HG03175 (cell line): ENCODE data around the gene TMEM184A.

ENCODE experiments used
- ATAC-seq: cut with Tn5 transposase; IDR thresholded peaks from one replicate; pipeline ENCODE4 v1.9.1; 2021; ENCODE audit warnings: mild to moderate bottlenecking, moderate library complexity; ENCODE audit not compliant: unreplicated experiment

Gene TMEM184A

DNA sequence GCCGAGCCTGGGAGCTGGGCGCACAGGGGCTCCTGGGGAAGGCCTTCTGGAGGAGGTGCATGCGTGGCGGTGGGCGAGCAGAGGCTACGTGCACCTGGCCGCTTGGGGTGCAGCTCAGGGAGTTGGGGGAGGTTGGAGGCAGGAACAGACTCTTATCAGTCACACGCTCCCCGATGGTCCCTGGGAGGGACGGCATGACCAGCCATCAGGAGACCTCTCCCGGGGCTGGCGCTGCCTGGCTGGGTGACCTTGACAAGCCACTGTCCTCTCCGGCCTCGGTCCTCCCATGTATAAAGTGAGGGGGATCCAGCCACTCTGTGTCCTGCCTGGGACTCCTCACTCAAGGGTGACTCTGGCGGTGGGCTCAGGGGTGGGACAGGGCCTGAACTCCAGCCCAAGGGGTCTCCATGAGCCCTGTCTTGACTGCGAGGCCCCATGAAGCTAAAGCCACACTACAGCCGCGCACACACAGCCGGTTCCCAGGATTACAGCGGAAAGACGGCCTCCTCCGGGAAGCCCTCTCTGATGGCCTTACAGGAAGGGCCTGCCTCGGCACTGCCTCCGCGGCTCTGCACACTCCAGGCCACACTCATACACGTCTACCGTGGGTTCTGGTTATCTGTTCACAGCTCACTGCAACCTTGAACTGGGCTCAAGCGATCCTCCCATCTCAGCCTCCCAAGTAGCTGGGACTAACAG is 2.3 kb downstream of the TMEM184A start:
- no peak for ATAC-seq

DNA sequence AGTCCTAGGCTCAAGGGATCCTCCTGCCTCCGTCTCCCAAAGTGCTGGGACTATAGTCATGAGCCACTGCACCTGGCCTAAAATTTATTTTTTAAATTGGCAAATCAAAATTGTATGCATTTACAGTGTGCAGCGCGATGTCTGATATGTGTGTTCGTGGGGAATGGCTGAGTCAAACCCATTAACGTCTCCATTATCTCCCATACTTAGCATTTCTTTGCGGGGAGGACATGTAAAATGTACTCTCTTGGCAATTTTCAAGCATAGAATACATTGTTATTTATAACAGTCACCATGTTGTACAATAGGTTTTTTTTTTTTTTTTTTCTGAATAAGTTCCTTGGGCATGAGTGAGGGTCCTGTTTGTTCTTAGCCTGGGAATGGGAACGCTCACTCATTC is 3.8 kb downstream of the TMEM184A start:
- ATAC-seq: no peak

DNA sequence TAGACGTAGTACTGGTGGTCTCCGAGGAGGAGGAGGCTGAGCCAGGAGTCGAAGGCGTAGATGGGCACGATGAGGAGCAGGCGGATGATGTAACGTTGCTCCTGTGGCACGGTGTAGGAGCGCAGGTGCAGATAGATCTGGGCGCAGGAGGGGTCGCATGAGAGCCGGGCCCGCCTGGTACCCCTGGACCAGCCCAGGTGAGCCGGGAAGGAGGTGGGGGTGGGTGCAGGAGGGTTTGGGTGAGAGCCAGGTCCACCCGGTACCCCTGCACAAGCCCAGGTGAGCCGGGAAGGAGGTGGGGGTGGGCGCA is 5.2 kb downstream of the TMEM184A start:
- ATAC-seq: no peak

DNA sequence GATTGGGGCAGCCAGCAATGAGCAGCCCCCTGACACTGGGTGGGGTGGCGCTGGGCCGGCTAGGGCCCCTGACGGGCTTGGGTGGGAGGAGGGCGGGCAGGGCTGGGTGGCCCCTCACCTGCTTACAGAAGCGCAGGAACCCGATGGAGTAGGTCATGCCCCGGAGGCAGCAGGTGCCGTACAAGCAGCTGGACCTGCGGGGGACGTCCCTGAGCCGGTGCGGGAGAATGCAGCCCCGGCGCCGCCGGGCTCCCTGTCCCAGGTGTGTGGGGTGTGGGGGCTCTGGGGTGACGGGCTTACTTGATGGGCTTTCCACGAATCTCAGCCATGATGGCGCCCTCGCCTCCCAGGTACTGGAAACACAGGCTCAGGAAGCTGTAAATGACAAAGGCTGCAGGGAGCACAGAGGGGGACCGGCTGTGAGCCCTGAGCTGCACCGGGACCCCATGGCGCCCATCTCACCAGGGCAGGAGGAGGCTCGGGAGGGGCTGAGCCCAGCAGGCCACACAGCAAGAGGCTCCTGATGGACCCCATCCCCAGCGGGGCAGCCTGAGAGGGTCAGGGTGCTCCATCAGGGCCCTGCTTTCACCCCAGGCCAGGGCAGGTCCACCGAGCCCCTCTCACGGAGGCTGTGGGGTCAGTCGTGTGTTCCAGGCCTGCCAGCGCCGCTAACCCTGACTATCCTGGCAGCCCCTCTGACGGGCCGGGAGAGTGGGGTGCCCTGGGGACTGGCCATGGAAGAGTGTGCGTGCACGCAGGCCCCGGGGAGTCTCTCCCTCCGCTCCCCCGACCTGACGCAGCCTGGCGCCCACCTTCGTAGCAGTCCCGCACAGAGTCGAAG is 5.8 kb downstream of the TMEM184A start:
- no peak for ATAC-seq

DNA sequence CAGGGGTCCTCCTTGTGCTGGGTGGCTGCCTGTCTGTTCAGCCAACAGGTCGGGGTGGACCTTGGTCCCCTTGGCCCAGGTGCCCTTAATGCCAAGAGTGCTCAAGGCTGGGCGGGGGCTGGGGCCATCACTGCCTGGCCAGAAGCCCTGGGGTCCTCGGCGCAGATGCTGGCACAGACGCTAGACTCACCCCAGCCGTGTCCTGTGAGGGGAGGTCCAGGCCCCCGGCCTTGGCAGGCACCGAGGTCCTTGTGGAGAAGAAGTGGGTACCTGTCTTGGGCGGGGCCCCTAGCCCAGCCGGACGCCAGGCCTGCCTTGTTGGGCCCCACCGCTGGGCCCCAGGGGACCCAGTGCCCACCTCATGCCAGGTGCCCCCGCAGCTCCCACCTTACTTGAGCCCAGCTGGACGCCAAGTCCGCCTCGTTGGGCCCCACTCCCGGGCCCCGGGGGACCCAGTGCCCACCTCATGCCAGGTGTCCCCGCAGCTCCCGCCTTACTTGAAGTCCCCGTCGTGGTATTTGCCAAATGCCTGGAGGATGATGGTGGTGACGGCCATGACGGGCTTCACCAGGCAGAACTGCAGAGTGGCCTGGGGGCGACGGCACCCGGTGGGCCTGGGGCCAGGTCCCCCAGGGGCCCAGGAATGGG is 6.5 kb downstream of the TMEM184A start:
- no peak for ATAC-seq

DNA sequence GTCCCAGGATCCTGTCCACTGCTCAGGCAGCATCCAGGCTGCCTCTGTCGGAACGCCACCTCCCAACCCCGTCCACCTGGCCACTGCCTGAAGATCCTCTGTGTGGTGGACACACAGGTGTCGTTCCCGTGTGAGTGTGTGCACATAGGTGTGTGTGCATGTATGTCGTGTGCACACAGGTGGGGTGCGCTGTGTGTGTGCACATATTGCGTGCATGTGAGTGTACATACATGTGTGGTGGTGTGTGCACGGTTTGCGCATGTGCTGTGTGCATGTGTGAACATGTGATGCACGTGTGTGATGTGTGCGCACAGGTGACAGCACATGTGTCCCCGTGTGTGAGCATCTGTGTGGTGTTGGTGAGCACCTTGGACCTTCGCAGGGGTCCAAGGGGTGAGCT is 7.1 kb downstream of the TMEM184A start:
- ATAC-seq: no peak

DNA sequence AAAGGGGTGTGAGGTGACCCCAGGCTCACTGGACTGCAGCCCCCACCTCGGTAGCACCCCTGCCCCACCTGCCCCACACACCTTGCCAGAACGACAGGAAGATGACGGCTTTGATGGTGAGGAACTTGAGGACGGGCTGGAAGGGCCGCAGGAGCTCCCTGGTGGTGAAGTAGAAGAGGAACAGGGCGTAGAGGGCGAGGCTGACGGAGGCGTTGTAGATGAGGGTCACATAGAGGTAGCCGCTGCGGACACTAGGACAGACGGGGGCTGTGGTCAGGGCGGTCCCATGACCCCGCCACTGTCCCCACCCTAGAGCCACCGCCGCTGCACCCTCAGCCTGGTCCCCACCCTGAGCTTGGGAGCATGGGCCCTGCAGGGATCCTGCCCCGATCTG is 7.6 kb downstream of the TMEM184A start:
- no peak for ATAC-seq

DNA sequence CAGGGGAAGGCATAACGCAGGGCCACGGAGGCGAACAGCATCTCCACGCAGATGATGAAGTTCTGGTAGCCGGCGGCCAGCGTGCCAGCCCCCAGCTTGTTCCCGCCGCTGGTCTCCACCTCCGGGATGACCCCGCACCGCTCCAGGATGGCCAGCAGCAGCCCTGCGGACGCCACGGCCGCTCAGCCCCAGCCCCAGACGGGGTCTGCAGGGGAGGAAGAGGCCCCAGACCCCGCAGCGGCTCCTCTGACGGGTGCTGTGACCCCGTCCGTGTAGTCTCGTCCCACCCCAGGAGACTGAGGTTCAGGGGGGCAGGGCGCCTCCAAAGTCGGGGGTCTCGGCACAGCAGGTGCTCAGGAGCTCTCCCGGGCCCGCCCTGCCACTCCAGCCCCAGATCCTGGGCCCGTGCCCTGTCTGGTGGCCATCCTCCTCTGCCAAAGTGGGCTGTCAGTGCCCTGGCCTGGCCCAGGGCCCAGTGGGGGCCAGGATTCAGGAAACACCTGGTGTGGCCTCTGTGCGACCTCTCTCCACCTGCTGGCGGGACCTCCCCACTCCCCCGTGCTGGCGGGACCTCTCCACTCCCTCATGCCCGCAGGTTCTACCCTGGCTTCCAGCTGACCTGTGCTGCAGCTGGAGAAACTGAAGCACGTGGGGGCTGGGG is 8.1 kb downstream of the TMEM184A start:
- no peak for ATAC-seq

DNA sequence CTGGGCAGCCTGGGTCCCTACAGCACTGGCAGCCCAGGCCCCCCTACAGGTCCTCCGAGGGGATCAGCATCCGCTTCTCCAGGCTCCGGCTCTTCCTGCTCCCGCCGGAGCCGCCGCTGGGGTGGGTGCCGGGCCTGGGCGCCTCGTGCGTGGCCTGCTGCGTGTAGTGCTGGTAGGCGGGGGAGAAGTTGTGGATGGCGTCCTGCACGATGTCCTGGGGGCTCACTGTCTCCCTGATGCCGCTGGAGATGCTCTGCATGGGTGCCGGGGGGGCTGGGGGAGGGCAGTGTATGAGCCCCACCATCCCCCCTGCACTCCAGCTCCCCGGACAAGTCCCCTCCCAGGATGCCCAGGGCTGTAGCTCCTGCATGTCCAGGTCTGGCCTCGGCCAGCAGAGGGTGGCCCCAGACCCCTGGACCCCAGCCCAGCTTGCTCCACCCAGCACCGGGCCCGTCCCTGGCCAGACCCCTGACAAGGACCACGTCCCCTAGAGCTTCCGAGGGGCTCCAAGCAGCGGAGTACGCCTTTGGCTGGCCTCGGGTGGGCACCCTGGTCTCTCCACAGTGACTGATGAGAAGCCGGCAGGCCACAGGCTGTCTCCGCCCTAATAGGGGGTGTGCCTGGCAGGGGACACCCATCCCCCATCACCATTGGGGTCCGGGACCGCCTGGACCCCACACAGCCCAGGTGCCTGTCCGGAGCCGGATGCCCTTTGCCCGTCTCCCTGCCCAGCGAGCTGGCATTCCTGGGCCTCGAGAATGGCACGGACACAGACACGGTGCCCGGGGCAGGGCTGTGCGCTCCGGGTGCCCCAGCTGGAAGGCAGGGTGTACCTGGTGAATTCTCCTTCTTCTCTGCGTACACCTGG is 8.9 kb downstream of the TMEM184A start:
- no peak for ATAC-seq

DNA sequence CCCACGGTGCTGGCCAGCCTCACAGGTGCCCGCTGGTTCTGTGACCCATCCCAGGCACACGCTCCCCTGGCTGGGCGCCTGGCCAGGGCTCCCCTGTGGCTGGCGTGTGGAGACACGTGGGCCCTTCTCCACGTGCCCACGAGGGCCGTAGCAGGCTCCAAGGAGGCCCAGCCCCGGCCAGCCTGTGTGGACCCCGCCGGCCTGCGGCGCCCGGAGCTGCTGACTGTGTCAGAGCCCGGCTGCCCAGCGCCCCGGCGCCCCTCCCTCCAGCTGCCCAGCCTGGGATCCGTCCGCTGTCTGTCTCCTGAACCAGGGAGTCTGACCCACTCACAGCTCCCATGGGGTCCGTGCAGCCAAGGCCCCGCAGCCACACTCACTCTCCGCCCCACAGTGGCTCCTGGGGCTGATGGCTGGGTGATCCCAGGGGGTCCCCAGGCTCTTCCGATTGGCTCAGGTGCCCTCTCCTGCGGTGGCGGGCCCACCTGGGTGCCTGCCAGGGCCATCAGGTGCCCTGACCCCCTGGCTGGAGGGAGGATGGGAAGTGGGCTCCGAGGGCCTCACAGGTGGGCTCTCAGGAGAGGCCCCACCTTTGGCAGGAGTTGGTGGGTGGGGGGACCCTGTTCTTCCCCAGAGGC is 9.6 kb downstream of the TMEM184A start:
- no peak for ATAC-seq

DNA sequence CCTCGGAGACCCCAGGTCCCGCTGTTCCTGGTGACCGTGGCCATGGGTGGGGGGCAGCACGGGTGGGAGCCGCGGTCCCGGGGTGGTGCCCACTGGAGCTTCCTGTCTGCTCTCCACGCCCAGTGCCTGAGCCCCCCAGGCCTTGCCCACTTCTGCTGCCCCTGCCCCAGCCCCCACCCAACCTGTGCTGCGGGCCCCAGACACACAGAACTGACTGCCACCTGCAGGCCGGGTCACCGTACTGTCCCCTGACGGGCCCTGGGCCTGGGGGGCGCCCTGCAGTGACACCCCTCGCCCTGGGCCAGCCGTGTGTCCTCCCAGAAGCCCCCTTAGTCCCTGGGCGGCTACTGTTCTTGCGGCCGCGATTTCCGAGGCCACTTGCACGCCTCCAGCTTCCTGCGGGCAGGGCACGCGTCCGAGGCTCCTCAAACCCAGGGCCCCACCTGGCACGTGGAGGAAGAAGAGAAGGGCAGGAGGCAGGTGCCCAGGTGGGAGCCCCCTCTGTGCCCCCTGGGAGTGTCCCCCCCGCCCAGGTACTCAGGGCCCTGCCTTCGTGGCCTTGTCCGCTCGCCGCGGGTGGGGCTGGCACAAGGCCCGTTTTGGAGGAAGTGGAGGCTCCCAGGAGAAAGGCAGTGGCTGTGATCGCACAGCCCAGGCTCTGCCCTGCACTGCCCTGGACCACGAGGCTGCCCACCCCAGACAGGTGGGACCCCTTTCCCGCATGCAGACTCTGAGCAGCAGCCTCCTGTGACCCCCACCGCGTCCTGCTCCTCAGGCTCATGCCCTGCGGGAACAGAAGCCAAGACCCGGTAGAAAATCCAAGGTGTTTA is 10.4 kb downstream of the TMEM184A start:
- no peak for ATAC-seq

DNA sequence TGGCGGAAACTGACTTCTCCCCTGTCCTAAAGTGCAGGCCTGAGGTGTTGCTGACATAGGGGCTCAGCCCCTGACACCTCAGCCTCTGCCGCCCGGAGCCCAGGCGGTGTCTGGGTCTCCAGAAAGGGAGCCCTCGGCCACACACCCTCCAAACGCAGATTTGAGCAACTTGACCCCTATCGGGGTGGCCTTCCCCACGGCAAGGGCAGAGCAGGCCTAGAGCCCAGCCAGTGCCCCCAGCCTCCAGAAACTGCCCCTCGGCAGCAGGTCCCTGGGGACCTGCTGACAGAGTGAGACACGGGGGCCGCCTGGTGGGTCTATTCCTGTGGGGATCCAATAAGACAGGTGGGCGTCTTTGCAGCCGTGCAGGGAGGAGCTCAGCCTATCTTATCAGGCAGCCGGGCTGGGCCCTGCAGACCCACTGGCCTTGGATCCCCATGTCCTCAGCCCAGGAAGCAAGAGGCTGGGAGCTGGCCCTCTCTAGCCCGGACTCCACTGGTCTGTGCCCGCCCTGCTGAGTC is 11.0 kb downstream of the TMEM184A start:
- no peak for ATAC-seq

DNA sequence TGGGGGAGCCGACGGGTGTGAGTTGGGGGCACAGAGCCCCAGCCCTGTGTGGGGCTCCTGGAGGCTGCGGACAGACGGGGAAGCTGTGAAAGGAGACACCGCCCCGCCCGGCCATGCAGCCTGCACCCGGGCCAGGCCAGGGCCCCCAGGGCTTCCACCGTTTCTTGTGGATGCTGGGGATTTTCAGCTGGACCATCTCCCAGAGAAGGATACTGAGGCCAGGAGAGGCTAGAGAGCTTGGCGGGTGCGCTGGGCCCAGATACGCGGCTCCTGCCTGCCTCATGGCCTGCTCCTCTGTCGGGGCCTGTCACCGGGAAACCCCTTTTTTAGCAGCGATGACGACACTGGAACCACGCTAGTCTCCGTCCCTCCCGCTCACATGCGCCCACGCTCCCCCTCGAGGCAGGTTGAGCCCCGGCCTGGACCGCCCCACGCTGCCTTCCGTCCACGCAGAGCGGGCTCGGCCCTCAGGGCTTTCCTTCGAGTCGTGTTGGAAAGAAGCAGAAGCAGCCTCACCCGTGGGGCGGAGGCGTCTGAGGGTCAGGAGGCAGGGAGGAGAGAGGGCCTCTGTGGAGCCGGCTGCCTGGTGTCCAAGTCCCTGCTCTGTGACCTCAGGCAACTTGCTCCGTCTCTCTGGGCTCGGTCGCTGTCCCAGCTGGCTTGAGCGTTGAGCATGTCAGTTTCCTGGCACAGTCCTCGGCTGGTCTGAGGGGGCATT is 11.7 kb downstream of the TMEM184A start:
- no peak for ATAC-seq

DNA sequence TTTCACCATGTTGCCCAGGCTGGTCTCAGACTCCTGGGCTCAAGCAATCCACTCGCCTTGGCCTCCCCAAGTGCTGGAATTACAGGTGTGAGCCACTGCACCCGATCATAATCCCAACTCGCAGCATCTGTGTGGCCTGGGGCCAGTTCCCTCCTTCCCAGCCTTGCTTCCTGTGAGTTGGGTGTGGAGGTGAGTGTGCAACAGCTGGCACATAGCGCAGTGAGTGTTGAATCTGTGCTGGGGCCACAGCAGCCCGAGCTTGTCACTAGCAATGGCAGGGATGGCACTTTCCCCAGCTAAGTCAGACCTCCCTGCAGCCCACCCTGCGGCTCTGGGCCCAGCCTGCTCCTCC is 12.2 kb downstream of the TMEM184A start:
- ATAC-seq: no peak

DNA sequence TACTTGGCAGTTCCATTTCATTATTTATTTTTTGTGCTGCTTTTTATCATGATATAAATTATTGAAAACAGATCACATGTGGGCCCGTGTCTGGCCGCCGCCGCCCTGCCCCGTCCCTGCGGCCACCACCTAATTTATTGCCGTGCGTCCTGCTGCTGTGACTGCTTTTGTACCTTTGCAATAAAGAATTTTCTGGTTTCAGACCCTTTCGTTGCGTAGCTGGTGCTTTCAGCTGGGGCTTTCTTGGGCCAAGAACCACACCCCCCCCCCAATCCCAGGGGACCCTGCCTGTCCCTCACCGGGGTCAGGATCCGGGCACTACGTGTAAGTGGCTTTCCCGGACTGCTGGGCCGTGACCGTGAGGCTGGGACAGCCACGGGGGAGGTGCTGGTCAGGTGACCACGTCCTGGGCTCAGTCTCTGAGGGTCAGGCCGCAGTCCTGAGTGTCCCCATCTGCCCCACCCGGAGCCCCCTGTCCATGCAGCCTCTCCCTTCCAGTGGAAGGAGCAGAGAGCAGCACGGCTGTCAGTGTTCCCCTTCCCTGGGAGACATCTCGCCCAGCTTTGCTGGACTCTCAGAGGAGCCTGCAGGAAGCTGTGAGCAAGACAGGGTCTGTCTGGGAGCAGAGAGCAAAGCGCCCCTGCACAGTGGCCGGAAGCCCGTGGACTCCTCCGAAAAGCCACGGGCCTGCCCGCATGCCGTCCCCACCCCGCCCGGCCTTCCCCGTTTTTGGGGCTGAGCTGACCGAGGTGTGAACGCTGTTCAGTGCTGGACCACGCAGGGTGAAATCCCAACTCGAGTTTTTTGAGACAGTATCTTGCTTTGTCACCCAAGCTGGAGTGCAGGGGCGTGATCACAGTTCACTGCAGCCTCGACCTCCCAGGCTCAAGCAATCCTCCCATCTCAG is 12.9 kb downstream of the TMEM184A start:
- ATAC-seq: no peak

DNA sequence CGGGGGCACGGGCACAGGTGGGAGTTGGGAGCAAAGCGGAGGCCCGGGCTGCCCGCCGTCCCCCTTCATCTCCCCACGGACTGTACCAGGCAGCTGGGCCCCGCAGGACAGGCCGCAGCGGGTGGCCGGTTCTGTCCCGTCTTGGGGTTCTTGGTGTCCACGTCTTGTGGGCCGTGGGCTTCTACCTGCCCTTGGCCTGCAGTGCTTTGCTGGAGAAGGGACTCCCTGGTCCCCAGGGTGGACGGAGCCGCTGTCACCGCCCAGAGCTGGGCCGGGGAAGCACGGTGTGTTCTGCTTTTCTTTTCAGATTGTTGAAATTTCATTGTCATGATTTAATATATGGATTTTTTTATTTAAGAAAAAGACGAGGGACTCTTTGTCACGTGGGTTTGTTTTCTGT is 13.7 kb downstream of the TMEM184A start:
- no peak for ATAC-seq

DNA sequence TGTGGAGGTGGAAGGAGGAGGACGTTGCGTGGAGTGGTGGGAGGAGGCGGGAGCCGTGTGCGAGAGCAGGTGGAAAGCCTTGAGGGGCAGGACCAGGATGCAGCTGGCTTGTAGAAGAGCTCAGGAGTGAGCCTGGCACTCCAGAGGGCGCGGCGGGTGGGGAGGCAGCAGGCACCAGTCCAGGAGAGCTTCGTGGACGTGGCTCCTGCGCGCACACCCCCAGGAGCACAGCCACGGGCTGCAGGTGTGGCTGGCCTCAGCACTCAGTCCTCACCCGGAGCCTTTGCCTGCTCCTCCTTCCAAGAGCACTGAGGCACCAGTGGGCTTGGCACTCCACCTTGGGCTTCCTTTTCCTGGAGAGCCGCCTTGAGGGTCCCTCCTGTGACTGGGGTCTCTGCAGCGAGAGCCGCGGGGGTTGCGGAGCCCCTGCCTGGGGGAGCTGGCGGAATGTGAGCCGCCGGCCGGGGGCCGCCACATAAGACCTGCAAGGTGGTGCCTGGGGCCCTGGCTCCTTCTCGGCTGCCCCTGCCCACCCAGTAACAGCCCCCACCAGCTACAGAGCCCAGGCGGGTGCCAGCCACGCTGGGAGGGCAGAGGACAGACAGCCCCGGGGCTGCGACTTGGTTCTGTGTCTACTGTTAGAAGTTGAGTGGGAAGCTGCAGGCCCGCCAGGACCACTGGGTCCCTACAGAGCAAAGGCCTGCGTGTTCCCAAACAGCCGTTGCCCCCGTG is 14.4 kb downstream of the TMEM184A start:
- ATAC-seq: no peak
